GOT3 (cell line): ENCODE measurements around the gene PRPF31.

Experiments
- DNase-seq: peaks from one replicate; lab custom pipeline; 2025; ENCODE audit warnings: mixed read lengths; lab: John Stamatoyannopoulos, UW

PRPF31 gene

GRCh38 chr19:54141356-54141755 lies 25.8 kb downstream of the PRPF31 start:
- DNase-seq, result no peak

DNA sequence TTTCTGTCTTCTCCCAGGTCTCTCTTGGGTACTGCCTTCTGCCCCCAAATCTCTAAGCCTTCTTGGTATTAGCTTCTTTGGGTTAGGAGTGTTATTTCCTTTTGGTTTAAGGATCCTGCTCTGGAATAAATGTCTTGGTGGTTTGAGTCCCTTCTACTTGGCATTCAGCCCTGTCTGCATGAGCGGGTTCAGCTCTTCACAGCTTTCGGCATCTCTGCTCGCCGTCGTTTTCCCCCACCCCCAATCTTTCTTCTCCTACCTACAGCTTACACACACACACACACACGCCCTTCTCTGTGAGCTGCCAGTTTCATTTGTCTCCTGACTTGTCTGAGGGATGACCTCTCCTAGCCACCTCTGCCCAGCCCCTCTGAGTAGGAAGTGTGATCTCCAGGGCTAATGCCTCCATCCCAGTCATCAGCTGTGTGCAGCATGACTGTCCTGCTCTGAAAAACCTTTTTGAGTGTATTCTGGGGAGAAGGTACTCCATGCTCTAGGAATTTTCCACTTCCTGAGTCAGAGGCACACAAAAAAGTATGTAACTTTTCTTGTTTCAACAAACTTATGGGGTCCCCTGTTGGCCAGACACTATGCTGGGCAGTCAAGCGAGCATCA lies 26.7 kb downstream of the PRPF31 start:
- no peak for DNase-seq

- DNase-seq, result no peak
These were observed 30.1 kb downstream of the PRPF31 start for GRCh38 chr19:54145541-54146158.

DNA sequence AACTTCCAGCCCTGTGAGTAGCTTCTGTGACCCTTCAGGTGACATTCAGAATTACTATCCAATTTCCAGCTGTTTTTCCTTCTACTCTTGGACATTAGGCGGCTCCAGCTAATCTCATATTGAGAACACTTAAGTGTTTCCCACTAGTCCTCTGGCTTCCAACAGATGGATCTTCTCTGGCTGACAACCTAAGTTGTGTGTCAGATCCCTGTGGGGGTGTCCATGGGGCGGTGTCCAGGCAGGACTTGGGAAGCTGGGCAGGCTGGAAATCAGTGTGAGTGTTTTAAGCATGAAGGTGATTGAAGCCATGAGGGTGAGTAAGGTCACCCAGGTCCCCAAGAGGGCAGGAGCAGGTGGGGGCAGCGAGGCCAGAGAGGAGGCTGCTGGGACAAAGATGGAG lies 32.1 kb downstream of the PRPF31 start:
- DNase-seq, result no peak

DNA sequence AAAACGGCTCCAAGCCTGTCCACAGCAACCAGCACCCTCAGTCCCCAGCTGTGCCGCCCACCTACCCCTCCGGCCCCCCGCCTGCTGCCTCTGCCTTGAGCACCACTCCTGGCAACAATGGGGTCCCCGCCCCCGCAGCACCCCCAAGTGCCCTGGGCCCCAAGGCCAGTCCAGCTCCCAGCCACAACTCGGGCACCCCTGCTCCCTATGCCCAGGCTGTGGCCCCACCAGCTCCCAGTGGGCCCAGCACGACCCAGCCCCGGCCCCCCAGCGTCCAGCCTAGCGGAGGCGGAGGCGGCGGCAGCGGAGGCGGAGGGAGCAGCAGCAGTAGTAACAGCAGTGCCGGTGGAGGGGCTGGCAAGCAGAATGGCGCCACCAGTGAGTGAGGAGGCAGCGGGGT lies 32.6 kb downstream of the PRPF31 start:
- DNase-seq, result no peak

- no peak for DNase-seq
These were observed 33.7 kb downstream of the PRPF31 start for GRCh38 chr19:54149021-54149812.

DNA sequence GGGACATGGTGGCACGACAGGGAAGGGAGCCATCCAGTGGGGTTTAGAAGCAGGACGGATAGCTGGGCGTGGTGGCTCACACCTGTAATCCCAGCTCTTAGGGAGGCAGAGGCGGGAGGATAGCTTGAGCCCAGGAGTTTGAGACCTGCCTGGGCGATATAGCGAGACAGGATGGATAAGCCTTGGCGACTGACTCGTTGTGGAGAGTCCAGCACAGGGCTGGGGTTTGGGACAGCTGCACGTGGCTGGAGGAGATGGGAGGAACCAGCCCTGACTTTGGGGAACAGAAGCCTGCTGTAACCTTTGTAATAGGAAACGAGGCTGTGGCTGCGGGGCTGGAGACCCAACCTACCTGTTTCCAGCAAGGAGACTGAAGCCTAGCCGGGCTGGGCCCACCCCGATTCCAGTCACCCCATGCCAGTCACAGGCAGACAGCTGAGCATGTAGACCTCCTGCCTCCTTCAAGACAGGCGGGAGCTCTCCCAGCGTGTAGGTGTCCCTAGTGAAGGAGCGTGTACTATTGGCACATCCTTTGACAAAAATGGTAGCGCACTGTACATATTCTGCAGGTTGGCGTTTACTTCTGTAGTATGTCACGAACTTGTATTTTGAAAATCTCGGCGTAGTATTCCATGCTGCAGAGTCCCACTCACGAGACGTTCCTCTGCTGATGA lies 35.9 kb downstream of the PRPF31 start:
- no peak for DNase-seq

DNA sequence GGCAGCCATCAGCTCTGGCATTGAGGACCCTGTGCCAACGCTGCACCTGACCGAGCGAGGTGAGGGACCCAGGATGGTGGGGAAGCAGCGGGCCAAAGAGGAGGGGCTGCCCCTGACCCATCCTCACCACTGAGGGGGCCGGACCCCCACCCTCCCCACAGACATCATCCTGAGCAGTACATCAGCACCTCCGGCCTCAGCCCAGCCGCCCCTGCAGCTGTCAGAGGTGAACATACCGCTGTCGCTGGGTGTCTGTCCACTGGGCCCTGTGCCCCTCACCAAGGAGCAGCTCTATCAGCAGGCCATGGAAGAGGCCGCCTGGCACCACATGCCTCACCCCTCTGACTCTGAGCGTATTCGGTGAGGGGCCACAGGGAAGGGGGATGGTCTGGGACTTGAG lies 36.7 kb downstream of the PRPF31 start:
- DNase-seq, result no peak

- DNase-seq, result no peak
These were observed 37.4 kb downstream of the PRPF31 start for GRCh38 chr19:54152878-54153524.

GRCh38 chr19:54153731-54154326 lies 38.3 kb downstream of the PRPF31 start:
- DNase-seq, result no peak

GRCh38 chr19:54154603-54155345 lies 39.2 kb downstream of the PRPF31 start:
- DNase-seq, result no peak

DNA sequence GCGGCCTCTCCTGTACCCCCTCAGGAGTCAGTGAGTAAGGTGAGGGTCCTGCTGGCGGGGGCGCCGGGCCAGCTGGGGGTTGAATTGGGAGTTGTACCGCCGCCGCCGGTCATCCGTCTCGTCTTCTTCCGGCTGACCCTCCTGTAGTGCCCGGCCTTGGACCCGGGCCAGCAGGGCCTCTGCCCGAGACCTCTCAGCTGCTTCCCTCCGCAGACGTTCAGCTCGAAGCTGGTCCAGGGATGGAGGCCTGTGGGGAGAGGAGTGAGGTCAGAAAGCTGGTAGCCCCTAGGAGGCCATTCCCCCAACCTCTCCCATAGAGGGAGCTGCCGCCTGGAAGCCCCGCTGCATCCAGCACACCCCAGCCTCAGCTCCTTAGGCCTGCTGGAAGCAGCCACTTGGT lies 40.1 kb downstream of the PRPF31 start:
- no peak for DNase-seq

DNA sequence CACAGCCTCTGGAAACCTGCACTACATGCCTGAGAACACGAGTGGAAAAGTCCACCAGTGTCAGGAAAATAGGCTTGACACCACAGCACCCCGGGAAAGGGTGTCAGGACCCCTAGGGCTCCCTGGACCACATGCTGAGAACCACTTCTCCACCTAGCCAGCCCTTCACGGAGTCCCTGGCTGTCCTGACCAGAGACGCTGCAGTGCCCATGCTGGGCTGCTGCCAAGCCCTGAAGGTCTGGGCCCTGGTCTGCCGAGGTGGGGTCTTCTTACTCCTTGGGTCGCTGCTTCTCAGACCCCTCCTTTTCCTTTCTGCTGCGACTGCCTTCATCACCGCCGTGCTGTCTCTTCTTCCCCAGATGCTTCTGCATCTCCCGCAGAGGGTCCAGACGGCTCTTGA lies 40.9 kb downstream of the PRPF31 start:
- DNase-seq, result no peak

- DNase-seq, result no peak
These were observed 41.4 kb downstream of the PRPF31 start for GRCh38 chr19:54156953-54157352.

DNA sequence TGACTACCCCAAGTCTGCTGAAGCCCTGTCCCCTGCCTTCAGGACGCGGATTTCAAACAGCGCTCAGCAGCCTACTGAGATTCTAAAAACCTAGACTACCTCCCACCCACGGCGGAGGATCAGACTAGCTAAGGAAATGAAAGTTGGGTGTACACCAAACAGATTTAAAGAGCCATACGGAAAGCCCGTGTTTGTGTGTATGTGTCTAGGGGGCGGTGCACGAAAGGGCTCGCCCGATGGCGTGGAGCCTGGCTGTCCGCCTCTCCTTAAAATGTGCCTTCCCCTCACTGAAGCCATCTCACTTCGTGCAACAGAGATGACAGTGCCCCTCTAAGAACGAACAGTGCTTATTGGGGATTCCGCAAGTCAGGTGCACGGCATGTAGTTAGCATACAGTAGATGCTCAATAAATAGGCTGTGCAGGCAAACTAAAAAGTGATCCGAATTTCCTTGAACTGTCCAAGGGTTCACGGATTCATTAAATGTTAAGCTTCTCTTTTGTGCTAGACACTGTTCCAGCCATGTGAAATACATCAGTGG lies 43.3 kb downstream of the PRPF31 start:
- no peak for DNase-seq

- peak; percentile 98 for DNase-seq
These were observed 44.0 kb downstream of the PRPF31 start, which contains the start of gene LENG1 for GRCh38 chr19:54159352-54160181. Gene LENG1 (minus strand): TSS chr19:54159721. CDS start chr19:54159695, 26 bp downstream.

DNA sequence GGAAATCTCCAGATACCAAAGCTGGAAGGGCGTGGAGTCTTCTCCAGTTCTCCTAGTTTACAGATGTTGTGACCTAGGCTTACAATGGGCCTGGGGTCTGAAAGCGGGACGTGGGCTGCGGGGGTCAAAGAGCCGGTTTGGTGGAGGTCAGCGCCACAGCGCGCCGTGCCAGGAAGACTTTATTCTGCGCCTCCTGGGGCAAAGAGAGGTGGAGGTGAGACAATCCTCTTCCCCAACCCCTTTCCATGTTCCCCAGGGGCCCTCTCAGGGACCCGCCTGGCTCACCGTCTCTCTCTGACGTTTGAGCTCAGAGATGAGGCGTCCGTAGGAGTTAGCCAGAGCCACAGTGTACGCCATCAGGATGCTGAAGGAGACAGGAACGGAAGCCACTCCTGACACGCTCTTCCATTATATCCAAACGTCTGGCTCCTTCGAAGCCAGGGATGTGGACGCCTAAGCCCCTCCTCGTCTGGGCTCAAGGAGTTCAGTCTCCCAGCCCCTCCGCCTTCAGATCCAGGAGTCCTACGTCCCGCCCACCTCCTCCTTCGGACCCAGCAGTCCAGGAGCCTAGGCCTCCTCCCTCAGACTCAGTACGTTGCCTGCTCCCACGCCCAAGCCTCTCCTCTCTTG lies 44.7 kb downstream of the PRPF31 start:
- DNase-seq, result no peak

- DNase-seq, result no peak
These were observed 45.3 kb downstream of the PRPF31 start for GRCh38 chr19:54160854-54161253.

DNA sequence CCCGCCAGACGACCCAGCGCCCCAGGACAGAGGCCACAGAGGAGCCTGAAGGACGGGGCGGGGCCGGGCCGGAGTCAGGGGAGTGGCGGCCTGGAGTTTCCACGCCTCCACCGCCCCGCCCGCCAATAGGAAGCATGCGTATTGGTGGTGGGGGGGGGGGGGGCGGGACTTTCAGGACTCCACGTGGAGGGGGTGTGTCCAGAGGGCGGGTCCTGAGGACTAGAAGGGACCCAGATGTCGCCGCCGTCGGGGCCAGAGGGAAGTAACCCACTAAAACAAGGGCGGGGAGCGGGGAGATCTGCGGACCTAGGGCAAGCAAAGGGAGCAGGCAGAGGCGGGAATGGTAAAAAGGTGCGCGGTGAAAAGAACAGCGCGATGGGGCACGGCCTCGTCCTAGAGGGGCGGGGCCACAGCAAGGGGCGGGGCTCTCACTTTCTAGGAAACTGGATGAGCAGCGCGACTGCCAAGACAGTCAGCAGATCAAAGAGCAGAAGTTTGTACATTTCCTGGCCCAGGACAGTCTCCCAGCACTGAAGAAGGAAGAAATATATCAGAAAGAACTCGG lies 46.8 kb downstream of the PRPF31 start:
- DNase-seq, result peak; percentile 17
